Fibroblast of gingiva (primary cell): ENCODE data around the gene SYNGR3.
"Not testable (repeated sequence)": the region's sequence is repeated elsewhere in the genome, so short reads cannot be mapped to it uniquely, and the experiment has no call there.

Source experiments
- DNase-seq: peaks from one replicate; pipeline ENCODE4 v3.0.0-alpha.2; 2011; ENCODE audit warnings: low read depth

The SYNGR3 gene

DNA sequence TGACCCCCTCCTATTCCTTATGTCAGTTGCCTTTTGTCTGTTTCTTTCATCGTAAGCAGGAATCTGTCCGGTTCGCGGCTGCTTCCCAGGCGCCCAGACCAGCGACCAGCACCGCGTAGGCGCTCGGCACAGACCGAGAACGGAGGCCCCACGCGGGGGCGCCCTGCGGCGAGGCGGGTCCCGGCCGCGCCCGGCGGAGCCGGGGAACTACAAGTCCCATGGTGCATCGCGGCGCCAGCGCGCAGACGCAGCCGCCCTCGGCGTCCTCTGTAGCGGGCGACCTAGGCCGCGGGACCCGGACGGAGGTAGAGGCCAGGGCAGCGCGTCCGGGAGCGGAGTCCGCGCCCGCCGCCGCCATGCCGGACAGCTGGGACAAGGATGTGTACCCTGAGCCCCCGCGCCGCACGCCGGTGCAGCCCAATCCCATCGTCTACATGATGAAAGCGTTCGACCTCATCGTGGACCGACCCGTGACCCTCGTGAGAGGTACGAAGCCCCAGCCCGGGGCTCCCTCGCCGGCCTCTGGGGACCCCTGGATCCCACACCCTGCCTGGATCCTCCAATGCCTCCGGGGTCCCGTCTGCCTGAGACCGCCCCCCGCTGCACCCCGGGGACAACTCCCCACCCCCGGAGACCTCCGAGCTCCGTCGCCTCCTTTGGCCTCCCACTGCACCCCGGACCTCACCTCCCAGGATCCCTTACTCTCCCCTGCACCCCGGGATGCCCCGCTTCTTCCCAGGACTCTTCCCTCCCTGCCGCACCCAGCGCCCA, 30.3 kb upstream of the SYNGR3 start, which contains the start of gene NDUFB10:
Gene NDUFB10 (plus strand): TSS at position 270 of the 771 bp plus-strand sequence. CDS start 87 bp downstream, at position 357.
- peak; percentile 89 for DNase-seq

DNA sequence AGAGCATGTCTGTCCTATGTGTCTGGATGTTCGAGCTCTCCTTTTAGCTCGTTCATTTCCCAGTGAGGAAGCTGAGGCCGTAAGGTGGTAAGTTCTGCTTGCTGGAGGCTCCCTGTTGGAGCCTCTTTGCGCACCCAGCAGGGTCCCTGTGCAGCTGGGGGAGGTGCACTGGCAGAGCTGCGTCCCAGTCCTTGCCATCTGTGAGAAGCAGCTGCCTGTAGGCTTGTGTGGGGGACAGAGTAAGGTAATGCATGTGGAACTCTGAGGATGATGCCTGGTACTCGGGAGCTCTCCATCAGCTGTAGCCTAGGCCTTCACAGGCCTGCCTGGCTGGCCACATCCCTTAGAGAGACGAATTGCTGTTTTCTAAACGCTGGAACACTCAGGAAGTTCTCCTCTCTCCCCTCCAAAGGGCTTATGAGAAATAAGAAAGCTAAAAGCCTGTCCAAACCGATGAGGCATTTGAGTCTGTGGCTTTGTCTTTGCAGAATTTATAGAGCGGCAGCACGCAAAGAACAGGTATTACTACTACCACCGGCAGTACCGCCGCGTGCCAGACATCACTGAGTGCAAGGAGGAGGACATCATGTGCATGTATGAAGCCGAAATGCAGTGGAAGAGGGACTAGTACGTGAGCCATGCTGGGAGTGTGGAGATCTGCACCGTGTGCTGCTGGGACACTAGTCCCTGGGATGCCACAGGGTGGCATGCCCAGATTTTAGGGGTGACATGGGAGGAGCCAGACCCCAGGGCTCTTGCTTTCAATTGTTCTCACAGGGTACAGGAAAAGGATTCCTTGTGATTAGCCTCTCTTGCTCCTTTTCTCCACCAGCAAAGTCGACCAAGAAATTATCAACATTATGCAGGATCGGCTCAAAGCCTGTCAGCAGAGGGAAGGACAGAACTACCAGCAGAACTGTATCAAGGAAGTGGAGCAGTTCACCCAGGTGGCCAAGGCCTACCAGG, 28.8 kb upstream of the SYNGR3 start:
- DNase-seq: peak; percentile 32

DNA sequence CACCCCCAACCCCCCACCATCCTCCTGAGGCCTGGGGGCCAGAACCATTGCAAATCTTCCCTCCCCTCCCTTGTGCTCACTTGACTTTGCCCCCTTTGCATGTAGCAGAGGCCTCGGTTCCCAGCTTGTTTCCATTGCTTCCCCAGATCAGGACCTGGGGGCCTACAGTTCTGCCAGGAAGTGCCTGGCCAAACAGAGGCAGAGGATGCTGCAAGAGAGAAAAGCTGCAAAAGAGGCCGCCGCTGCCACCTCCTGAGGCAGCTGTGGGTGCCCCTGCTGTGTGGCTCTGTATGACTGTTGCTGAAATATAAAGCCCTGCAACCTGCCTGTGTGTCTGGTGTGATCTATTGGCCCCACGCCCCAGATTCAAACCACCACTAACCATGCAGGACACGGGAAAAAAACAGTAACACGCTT, 28.1 kb upstream of the SYNGR3 start:
- no peak for DNase-seq

DNA sequence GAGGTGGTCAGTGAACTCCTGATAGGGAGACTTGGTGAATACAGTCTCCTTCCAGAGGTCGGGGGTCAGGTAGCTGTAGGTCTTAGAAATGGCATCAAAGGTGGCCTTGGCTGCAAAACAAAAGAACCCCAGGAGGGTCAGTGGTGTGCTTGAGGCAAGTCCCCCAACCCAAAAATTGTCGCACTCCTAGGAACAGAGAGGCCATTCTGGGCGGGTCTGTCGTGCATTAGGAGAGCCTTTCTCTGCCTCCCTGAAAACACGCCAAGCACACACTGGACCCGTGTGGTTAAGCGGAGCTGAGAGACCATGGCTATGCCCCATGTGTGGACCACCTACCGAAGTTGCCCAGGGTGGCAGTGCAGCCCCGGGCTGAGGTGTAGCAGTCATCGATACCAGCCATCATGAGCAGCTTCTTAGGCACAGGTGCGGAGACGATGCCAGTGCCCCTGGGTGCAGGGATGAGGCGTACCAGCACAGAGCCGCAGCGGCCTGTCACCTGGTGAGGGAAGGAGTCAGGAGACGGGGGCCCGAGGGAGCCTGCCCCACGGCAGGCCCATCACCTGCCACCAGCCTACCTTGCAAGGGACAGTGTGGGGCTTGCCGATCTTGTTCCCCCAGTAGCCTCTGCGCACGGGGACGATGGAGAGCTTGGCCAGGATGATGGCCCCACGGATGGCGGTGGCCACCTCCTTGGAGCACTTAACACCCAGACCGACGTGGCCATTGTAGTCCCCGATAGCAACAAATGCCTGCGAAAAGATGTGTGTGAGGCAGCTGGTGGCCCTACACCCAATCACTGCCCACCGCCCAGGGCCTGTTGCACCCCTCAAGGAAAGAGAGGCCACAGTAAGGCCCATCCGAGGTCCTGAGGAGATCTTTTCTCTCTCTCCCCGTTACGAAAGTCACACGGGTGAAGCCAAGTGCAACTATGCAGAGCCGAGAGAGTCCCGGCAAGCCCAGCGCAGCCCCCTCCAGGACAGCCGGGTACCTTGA, 27.3 kb upstream of the SYNGR3 start:
- DNase-seq: not testable (repeated sequence)

DNA sequence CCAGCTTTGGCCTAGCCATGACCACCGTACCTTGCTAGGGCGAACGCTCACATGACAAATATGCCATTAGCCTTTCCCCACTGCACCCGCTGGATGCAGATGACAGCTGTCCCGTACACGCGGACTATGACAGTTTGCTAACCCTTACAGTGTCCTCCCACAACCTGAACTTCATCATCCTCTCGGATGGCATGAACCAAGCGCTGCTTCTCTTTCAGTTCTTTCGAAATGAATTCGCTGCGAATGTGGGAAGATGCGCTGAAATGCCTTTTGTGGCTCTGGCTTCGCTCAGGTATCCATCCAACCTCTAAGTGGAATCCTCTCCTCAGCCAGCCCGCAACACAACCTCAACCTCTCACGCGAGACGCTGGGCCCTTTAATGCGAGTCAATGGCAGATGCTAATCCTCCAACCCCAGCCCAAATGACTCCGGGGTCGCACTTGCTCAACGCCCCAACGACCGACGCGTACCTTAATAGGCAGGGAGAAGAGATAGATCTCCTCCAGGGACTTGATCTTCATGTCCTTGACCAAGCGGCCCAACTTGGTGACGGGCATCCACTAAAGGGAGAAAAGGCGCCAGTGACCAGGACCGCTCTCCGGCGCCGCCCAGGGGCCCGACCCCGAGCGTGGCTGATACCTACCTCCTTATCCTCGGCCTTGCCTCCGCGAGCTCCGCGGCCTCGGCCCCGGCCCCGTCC, 25.8 kb upstream of the SYNGR3 start:
- DNase-seq: no peak

DNA sequence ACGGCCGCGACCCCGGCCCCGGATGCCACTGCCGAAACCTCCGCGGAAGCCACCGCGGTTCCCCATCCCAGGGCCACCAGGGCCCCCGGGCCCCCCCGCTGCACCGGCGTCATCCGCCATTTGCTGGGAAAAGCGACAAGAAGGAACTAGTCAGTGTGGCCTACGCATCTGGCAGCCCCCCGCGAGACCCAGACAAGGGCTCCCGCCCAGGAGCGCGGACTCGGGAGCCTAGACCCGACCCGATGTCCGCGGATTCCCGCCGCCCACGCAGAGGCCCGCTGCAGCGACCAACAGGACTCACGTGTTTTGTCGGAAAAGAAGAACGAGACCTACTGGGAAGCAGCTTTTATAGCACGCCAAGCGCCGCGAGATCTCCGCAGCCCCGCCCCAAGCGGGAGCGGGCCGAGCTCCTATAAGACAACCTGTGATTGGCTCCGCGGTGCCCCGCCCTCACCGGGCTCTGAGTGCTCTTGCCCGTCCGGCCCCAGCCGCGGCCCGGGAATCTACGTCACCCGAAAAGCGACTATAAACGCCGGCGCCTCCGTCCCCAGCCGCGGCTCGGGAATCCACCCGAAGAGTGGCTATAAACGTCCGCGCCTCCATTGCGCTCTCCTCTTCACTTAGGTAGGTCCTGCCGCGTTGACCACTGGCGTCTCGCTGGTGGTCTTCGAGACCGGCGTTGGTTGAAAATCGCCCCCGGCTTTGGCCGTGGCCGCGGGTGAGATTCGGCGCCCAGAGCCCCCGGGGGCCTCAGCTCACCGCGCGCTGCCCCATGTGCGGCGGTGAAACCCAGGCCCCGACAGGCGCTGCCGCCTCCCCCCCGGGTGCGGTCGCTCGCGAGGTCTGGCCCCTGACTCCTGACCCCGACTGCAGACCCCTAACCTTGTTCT, 25.0 kb upstream of the SYNGR3 start, which contains the start of gene RPS2:
Gene RPS2 (minus strand): TSS at position 321 of the 890 bp plus-strand sequence. CDS start 201 bp downstream, at position 120.
- DNase-seq: peak; percentile 98

DNA sequence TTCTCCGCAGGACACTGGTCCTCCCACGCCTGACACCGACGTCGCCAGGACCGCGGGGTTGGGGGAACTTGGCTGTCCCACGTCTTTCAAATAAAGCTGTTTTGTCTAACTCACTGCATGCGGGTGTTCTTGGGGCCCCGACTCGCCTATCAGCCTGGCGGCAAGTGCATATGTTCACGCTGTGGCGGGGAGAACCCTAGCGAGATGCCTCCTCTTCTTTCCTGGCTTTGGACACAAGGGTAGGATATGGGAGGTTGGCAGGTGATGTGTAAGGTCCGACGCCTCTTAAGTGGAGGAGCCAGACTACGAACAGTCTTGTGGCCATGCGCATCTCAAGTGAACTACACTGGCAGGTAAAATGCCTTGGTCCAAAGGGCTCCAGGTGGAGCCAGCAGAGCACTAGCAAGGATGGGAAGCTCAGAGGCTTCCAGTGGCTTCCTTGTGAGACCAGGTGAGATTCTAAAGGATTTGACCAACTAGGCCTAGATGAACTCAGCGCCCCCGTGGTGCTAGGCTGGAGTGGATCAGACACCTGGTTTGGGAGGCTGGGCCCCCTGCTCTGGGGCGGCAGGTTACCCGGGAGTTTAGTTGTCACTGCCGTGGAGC, 24.3 kb upstream of the SYNGR3 start:
- no peak for DNase-seq

DNA sequence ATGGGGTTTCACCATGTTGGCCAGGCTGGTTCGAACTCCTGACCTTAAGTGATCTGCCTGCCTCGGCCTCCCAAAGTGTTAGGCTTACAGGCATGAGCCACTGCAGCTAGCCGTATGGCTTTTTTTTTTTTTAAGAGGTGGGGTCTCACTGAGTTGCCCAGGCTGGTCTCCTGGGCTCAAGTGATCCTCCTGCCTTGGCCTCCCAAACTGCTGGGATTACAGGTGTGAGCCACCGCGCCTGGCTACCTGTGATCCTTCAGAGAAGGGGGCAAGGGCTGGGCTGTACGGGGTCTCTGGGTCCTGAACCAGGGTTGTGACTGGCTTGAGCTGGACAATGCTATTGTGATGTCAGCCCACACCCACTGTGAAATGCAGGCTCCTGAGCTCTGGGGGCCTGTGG, 23.3 kb upstream of the SYNGR3 start, which contains the start of gene RNF151:
Gene RNF151 (plus strand): TSS at position 397 of the 400 bp plus-strand sequence. CDS start 26 bp downstream, outside the sequence.
- DNase-seq: no peak

DNA sequence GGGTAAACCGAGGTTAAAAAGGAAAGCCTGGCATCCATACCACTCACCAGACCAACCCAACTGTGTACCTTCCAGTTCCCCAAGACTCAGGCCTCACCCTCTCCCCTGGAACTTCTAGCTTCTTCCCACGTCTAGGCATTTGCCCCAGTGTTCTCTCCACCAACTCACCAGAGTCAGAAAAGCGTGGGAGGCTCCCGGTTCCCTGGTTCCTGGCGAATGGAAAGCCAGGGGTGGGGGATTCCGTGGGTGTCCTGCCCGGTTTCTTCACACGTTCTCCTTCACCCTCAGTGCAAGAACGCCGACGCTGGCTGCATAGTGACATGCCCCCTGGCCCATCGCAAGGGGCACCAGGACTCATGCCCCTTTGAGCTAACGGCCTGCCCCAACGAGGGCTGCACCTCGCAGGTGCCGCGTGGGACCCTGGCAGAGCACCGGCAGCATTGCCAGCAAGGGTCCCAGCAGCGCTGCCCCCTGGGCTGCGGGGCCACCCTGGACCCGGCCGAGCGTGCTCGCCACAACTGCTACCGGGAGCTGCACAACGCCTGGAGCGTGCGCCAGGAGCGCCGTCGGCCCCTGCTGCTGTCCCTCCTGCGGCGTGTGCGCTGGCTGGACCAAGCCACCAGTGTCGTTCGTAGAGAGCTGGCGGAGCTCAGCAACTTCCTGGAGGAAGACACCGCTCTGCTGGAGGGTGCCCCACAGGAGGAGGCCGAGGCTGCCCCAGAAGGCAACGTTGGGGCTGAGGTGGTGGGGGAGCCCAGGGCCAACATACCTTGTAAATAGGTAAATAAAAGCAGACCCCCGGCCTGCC, 21.4 kb upstream of the SYNGR3 start:
- no peak for DNase-seq

DNA sequence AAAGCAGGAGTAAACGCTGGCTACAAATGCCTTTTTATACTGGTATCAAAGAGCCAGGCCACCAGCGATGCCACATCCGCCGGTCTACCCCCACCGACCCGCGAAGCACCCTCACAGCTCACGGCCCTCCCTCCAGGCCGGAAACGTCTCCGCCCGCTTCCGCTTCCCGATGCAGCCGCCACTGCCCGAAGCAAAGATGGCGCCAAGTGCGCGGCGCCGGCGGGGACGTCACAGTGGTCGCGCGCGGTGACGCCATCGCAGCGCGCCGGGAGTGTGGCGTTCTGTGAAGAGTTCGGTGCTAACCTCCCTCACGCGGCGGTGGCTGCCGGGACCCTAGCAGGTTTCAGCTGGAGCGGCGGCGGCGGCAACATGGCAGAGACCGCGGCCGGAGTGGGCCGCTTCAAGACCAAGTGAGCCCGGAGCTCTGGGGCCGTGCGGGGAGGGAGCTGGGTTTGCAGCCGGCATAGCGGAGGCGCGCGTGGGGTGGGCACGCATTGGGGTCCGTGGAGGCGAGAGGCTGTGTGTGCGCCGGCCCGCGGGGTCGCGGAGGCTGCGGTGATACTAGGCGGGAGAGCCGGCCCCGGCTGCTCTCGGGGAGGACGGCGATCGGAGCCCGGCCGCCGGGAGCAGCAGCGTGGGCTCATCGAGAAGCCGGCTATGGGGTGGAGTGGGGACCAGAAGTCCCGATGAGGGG, 17.8 kb upstream of the SYNGR3 start, which contains the start of gene TBL3:
Gene TBL3 (plus strand): TSS at position 258 of the 694 bp plus-strand sequence. CDS start 112 bp downstream, at position 370.
- DNase-seq: peak; percentile 93

DNA sequence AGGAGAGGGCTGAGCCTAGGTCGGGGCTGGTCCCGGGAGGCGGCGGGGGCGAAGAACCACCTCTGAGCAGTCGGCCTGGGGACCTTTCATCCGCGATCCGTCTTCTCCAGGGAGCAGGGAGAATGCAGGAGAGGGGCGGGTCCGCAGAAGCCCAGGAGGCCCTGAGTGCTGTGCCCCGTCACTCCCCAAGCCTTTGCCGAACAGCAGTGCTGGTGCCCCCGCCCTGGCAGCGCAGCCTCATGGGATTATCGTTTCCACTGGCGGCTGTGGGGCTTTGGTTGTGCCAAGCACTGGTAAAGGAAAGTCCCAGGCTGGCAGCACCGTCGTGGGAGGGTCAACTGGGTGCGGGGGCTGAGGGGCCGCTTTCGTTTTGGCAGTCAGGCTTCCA, 17.3 kb upstream of the SYNGR3 start:
- DNase-seq: no peak

DNA sequence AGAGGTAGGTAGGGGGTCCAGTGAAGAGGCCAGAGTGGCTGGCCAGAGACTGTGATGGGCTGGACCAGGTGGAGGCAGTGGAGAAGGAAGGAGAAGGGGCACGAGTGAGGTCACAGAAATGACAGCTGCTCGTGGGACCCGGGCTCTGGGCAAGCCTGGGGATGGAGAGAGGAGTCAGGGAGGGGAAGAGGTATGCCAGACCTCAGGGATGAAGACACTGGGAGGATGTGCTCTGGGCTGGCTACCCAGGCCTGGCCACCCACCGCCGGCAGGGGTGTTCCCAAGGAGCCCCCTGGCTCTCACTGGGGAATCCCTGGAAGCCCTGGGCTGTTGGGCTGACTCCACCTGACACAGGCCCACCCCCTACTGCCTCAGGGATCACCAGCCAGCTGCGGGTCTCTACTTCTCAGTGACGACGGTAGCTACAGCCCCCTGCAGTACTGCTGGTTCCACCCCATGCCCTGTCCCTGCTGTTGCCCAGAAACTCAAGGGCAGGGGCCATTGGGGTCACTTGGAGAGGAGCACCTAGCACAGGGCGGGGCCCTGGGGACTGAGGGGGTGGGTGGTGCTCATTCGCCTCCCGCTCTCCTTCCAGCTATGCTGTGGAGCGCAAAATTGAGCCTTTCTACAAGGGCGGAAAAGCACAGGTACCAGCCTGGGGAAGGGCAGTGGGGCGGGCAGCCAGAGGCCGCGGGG, 16.2 kb upstream of the SYNGR3 start:
- no peak for DNase-seq

DNA sequence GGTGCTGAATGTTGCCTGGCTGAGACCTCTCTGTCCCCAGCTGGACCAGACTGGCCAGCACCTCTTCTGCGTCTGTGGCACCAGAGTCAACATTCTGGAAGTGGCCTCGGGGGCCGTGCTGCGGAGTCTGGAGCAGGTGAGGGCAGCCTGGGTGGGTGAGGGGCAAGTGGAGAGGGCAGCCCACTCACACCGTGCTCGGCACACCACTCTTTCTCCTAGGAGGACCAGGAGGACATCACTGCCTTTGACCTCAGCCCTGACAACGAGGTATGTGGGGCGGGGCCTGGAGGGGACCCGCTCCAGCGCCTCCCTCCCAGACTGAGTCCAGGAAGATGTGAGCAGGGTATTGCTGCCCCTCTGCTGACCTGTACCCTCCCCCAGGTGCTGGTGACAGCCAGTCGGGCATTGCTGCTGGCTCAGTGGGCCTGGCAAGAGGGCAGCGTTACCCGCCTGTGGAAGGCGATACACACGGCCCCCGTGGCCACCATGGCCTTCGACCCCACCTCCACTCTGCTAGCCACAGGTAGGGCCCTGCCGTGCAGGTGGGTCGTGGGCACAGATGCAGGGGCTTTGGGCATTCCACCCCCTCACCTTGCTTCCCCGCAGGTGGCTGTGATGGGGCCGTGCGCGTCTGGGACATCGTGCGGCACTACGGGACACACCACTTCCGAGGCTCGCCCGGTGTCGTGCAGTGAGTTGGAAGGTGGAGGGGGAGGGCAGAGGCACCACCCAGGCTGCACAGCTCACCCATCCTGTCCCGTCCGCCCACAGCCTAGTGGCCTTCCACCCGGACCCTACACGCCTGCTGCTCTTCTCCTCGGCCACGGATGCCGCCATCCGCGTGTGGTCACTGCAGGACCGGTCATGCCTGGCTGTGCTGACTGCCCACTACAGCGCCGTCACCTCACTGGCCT, 15.4 kb upstream of the SYNGR3 start:
- no peak for DNase-seq

DNA sequence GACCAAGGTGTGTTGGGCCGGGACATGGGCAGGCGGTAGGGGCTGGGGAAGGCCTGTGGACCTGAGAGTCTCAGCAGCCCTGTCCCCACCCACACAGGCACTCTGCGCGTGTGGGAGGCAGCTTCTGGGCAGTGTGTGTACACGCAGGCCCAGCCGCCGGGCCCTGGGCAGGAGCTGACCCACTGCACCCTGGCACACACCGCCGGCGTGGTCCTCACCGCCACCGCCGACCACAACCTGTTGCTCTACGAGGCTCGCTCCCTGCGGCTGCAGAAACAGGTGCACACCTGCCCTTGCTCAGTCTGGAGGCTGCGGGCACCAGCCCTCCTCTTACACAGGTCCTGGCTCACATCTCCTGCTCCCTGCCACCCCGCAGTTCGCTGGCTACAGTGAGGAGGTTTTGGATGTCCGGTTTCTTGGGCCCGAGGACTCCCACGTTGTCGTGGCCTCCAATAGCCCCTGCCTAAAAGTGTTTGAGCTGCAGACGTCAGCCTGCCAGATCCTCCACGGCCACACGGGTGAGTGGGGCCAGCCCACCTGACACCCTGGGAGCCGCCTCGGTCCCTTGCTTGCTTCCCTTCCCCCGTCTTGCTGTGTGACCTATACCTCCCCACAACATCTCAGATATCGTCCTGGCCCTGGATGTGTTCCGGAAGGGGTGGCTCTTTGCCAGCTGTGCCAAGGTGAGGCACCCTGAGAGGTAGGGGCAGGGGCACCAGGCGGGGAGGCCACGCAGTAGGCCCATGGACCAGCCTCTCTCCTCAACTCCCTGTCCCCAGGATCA, 14.1 kb upstream of the SYNGR3 start:
- no peak for DNase-seq

DNA sequence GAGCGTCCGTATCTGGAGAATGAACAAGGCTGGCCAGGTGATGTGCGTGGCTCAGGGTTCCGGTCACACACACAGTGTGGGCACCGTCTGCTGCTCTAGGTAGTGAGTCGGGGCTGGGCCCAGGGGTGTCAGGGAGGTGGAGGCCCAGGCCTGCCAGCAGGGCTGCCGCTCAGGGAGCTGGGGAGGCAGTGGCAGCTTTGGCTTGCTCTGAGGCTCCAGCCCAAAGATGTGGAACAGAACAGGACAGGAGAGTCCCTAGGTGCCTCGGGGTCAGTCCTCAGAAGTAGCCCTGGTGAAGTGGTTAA, 13.6 kb upstream of the SYNGR3 start:
- no peak for DNase-seq
